Panc1 (cell line): Measurements from ENCODE around the gene MYOT. TPM values are rescaled to one million over a fixed set of nuclear protein-coding genes. Genes with fewer than 3 reads are reported as not detected.

Experiments
- total RNA-seq: library from RNA; stranded (reverse); gene quantifications from one replicate; pipeline ENCODE4 v1.2.1, GENCODE V29; 2021; ENCODE audit not compliant: unreplicated experiment

Gene MYOT
- total RNA-seq, 1 experiment from 2014 or later = not detected

Other genes with a start within 250 kb of the MYOT start
- gene KLHL3, start 131.8 kb upstream of the MYOT start, total RNA-seq = 1.9 TPM
- gene HNRNPA0, start 113.5 kb upstream of the MYOT start, total RNA-seq = 33.3 TPM
- not detected for gene PKD2L2, start 21.6 kb downstream of the MYOT start, total RNA-seq
- gene FAM13B, start 165.2 kb downstream of the MYOT start, total RNA-seq = 34.9 TPM
- not detected for gene WNT8A, start 216.2 kb downstream of the MYOT start, total RNA-seq